Stimulated activated CD4-positive, alpha-beta T cell treated with anti-CD3 and anti-CD28 coated beads, Interleukin-12 subunit alpha, Interleukin-12 subunit beta, amount 100 ng/mL, for 4 hours (primary cell): ENCODE measurements around the gene PCP4L1.
A peak's percentile ranks its signal among the peaks of the same experiment; 100 is the strongest.
"Not testable (repeated sequence)": the region's sequence is repeated elsewhere in the genome, so short reads cannot be mapped to it uniquely, and the experiment has no call there.

ENCODE experiments used
- DNase-seq: peaks from one replicate; pipeline ENCODE4 v3.0.0-alpha.2; 2020

The PCP4L1 gene

DNA sequence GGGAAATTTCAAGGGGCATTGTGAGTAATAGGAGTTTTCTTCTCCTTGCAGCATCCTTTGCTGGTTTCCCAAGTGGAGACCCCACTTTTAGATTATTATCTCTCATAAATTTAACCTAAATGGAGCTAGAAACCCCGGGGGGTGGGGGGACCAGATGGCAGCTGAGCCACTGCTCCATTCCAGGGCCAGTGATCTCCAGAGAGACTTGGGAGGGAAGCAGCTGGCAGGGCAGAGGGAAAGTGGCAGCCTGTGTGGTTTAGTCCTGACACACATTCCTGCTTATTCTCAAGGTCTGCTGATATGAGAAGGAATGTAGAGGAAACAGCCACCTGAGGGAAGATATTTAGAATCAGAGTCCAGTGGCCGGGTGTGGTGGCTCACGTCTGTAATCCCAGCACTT, 16.3 kb downstream of the PCP4L1 start:
- no peak for DNase-seq

- DNase-seq = no peak
Observed at GRCh38 chr1:161282991-161283390, 24.4 kb downstream of the PCP4L1 start.

DNA sequence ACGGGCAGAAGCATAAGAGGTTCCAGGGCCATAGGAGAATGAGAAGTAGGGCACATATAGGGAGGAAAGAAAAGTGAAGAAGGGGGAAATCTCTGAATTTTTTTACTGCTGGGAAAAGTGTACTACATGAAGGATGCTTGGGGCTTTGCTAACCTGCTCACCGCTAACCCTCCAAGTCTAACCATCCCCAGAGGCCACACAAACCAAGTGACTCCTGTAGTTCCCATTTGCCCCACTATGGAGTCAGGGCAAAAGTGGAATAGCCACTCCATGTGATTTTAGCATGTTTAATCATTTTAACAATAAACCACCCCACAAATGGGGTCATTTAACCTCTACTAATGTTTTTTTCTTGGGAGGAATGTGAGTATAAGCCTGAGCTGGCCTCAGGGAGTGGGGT, 26.6 kb downstream of the PCP4L1 start:
- DNase-seq = no peak

DNA sequence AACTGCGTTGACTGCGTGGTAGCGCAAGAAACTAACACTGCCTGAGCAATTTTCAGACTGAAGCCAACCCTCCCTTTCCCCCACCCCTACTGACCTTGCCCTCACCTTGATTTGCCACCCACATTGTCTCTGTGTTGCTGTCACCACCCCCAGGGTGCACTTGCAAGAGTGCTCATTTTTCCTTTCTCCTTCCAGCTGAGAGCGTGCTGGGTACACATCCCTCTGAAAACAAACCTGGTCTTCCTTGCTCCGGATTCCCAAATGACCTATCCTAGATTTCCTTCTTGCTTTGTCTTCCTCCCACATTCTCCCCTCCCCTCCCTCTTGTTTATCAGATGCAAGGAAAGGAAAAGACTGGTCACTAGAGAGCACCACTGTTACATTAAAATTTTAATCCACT, 27.0 kb downstream of the PCP4L1 start:
- no peak for DNase-seq

GRCh38 chr1:161287482-161288054, 29.0 kb downstream of the PCP4L1 start:
- no peak for DNase-seq

DNA sequence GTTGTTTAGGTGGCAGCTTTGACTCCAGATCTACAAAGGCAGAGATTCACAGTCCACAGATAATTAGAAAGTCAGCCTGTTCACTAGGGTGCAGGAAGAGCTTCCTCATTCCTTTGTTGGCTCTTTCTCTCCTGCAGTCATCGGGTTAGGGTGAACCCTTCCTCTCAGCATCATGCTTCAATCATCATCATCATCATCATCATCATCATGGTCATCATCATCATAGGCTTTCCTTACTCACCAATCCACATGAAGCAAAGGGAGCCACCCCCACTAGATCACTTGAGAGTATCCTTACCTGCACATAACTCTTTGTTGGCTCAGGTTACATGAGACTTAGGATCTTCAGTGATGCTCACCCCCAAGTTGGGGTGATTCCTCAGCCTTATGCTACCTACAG, 32.2 kb downstream of the PCP4L1 start:
- no peak for DNase-seq

- no peak for DNase-seq
Observed at GRCh38 chr1:161297415-161297814, 38.9 kb downstream of the PCP4L1 start.

DNA sequence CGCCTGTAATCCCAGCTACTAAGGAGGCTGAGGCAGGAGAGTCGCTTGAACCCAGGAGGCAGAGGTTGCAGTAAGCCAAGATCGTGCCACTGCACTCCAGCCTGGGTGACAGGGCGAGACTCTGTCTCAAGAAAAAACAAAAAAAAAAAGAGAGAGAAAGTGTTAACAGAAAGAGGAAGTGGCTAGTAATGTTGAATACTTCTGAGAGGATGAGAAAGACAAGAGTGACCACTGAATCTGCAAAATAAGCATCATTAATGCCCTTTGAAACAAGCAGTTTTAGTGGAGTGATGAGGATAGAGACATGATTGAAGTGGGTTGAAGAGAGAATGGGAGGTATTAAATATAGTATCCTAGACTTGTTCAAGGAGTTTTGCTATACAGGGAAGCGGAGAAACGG, 39.6 kb downstream of the PCP4L1 start:
- no peak for DNase-seq

GRCh38 chr1:161299347-161299746, 40.8 kb downstream of the PCP4L1 start:
- DNase-seq = no peak

DNA sequence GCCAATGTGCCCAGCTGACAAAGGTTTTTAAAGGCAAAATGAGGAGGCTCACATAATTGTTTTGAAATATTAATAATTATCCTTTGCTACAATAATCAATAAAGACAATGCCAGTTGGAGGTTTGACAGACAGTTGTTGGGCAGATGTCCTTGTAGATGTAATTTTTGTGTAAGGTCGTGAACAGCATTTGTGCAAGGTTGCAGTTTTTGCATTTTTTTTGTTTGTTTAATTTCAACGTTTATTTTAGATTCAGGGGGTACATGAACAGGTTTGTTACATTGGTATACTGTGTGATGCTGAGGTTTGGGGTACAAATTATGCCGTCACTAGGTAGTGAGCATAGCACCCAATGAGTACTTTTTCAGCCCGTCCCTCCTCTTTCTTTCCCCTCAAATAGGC, 41.9 kb downstream of the PCP4L1 start:
- no peak for DNase-seq

- DNase-seq = peak; percentile 6
Observed at GRCh38 chr1:161304927-161305866, 46.7 kb downstream of the PCP4L1 start.

GRCh38 chr1:161305867-161306519, 47.4 kb downstream of the PCP4L1 start:
- DNase-seq = peak; percentile 77

- peak; percentile 5 for DNase-seq
Observed at GRCh38 chr1:161307230-161307768, 48.8 kb downstream of the PCP4L1 start.

GRCh38 chr1:161307892-161308638, 49.5 kb downstream of the PCP4L1 start:
- DNase-seq = no peak

DNA sequence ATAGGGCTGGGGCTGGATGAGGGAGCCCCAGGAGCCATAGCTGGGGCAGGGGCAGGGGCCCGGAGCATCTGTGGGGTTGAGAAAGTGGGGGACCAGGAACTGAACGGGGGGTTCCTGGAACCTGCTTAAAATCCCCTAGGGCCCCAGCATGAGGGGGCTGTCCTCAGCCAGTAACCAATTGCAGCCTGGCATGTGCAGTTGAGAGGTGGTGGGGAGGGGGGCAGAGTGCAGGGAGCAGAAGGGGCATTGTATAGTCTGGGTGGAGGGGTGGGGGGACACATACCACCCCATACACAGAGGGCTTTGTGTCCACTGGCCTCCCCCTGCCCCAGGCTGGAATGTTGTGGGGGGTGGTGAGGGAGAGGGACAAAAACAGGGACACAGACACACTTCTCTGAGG, 51.3 kb downstream of the PCP4L1 start, which contains the start of gene MPZ:
MPZ (minus strand) TSS at position 101 of the 400 bp plus-strand sequence; CDS start at position 38, 63 bp downstream.
- DNase-seq = no peak

- DNase-seq = no peak
Observed at GRCh38 chr1:161311595-161312181, 53.1 kb downstream of the PCP4L1 start.

- no peak for DNase-seq
Observed at GRCh38 chr1:161313554-161314200, 55.1 kb downstream of the PCP4L1 start.

- peak; percentile 81 for DNase-seq
Observed at GRCh38 chr1:161314201-161314981, 55.8 kb downstream of the PCP4L1 start, which contains the start of gene SDHC. Gene SDHC, plus strand, starts transcription at chr1:161314381. Its CDS starts 25 bp downstream, at chr1:161314406.

GRCh38 chr1:161315841-161316674, 57.5 kb downstream of the PCP4L1 start:
- DNase-seq = not testable (repeated sequence)

- DNase-seq = no peak
Observed at GRCh38 chr1:161324020-161324419, 65.5 kb downstream of the PCP4L1 start.
